Measurements from ENCODE around the gene ZCCHC8. TPM values are rescaled to one million over a fixed set of nuclear protein-coding genes. Genes with fewer than 3 reads are reported as not detected.

ZCCHC8 gene
- total RNA-seq, 1 donor from 2014 or later: 25.3 TPM

GRCh38 chr12:122533856-122534255 is 33.1 kb upstream of the ZCCHC8 start:
- no peaks in the 10 kb centered on the region for H3K36me3 ChIP-seq (ENCODE audit: control insufficient read depth, insufficient read depth, low read length)
- DNase-seq (ENCODE audit: low read depth): no peak
- no peaks in the 10 kb centered on the region for H3K27me3 ChIP-seq (ENCODE audit: control insufficient read depth, insufficient read depth, low read length)
- H3K4me3 ChIP-seq (ENCODE audit: low read depth, low read length): no peak overlapping the region
- TF ChIP-seq CTCF (IDR thresholded peaks at IDR 0.05; ENCODE audit: insufficient read depth, low read length, poor library complexity, severe bottlenecking): no peak

- Histone ChIP-seq H3K36me3 (ENCODE audit: control insufficient read depth, insufficient read depth, low read length) (no peaks in the 10 kb centered on the region), H3K27me3 (ENCODE audit: control insufficient read depth, insufficient read depth, low read length) (no peaks in the 10 kb centered on the region), H3K4me3 (ENCODE audit: low read depth, low read length) (no peak overlapping the region)
- no peak for DNase-seq (ENCODE audit: low read depth)
- TF ChIP-seq CTCF (IDR thresholded peaks at IDR 0.05; ENCODE audit: insufficient read depth, low read length, poor library complexity, severe bottlenecking): no peak
These were observed 28.3 kb upstream of the ZCCHC8 start for GRCh38 chr12:122528992-122529391.

GRCh38 chr12:122528582-122528981 is 27.9 kb upstream of the ZCCHC8 start:
- no peaks in the 10 kb centered on the region for H3K27me3 ChIP-seq (ENCODE audit: control insufficient read depth, insufficient read depth, low read length)
- H3K36me3 ChIP-seq (ENCODE audit: control insufficient read depth, insufficient read depth, low read length): no peaks in the 10 kb centered on the region
- TF ChIP-seq CTCF (IDR thresholded peaks at IDR 0.05; ENCODE audit: insufficient read depth, low read length, poor library complexity, severe bottlenecking): no peak
- DNase-seq (ENCODE audit: low read depth): no peak
- no peak overlapping the region for H3K4me3 ChIP-seq (ENCODE audit: low read depth, low read length)

- Histone ChIP-seq H3K4me3 (ENCODE audit: low read depth, low read length) (peak overlapping the region; percentile 87), H3K36me3 (ENCODE audit: control insufficient read depth, insufficient read depth, low read length) (no peaks in the 10 kb centered on the region), H3K27me3 (ENCODE audit: control insufficient read depth, insufficient read depth, low read length) (no peaks in the 10 kb centered on the region)
- DNase-seq (ENCODE audit: low read depth): no peak
- no peak for TF ChIP-seq CTCF (IDR thresholded peaks at IDR 0.05; ENCODE audit: insufficient read depth, low read length, poor library complexity, severe bottlenecking)
These were observed 26.8 kb upstream of the ZCCHC8 start for GRCh38 chr12:122527478-122527944.

GRCh38 chr12:122526683-122527477 is 26.1 kb upstream of the ZCCHC8 start, which contains the start of the genes KNTC1 and RSRC2:
KNTC1 (plus strand) TSS chr12:122527249; CDS start chr12:122530064, 2,815 bp downstream.
RSRC2 (minus strand) TSS chr12:122526936; CDS start chr12:122526853, 83 bp downstream.
- H3K36me3 ChIP-seq (ENCODE audit: control insufficient read depth, insufficient read depth, low read length): no peaks in the 10 kb centered on the region
- no peaks in the 10 kb centered on the region for H3K27me3 ChIP-seq (ENCODE audit: control insufficient read depth, insufficient read depth, low read length)
- DNase-seq (ENCODE audit: low read depth): peak; percentile 98
- TF ChIP-seq CTCF (IDR thresholded peaks at IDR 0.05; ENCODE audit: insufficient read depth, low read length, poor library complexity, severe bottlenecking): no peak
- peak within 1 kb of the TSS; percentile 95 for H3K4me3 ChIP-seq (ENCODE audit: low read depth, low read length)
